HepG2 (cell line): ENCODE measurements around the gene DCST2. TPM values are rescaled to one million over a fixed set of nuclear protein-coding genes. Genes with fewer than 3 reads are reported as not detected.

Experiments
- ATF3 ChIP-seq: sonication (generic); formaldehyde crosslinking; IDR thresholded peaks from 2 replicates; pipeline ENCODE4 v1.4.0; 2020; ENCODE audit warnings: missing genetic modification reagents
- CC2D1A ChIP-seq: sonication (generic); formaldehyde crosslinking; IDR thresholded peaks from 2 replicates; pipeline ENCODE4 v1.8.1; 2023; ENCODE audit warnings: mild to moderate bottlenecking, missing genetic modification reagents
- CEBPZ ChIP-seq: IDR thresholded peaks from 2 replicates; pipeline ENCODE4 v1.6.1; 2012; ENCODE audit warnings: low read length, improper control_type of control experiment
- EHMT2 ChIP-seq: fragments of 200-600 bp; sonication (generic); IDR thresholded peaks from 2 replicates; pipeline ENCODE4 v1.7.0; 2017; ENCODE audit warnings: antibody characterized with exemption, low read depth, low read length, borderline replicate concordance
- FLYWCH1 ChIP-seq: sonication (generic); formaldehyde crosslinking; IDR thresholded peaks from 2 replicates; pipeline ENCODE4 v1.8.1; 2023; ENCODE audit warnings: mild to moderate bottlenecking, missing genetic modification reagents
- FOSL2 ChIP-seq: sonication (generic); formaldehyde crosslinking; IDR thresholded peaks from 2 replicates; pipeline ENCODE4 v1.4.0; 2020; ENCODE audit warnings: missing genetic modification reagents
- KDM5B ChIP-seq: sonication (generic); formaldehyde crosslinking; IDR thresholded peaks from 2 replicates; pipeline ENCODE4 v1.4.0; 2020; ENCODE audit warnings: missing genetic modification reagents, mild to moderate bottlenecking, borderline replicate concordance
- MED13 ChIP-seq: sonication (generic); formaldehyde crosslinking; IDR thresholded peaks from 2 replicates; pipeline ENCODE4 v1.5.0; 2020; ENCODE audit warnings: missing genetic modification reagents
- MEIS1 ChIP-seq: sonication (generic); formaldehyde crosslinking; IDR thresholded peaks from 2 replicates; pipeline ENCODE4 v1.9.0; 2021; ENCODE audit warnings: mild to moderate bottlenecking, missing genetic modification reagents, moderate library complexity, borderline replicate concordance
- PHF20 ChIP-seq: sonication (generic); formaldehyde crosslinking; IDR thresholded peaks from 2 replicates; pipeline ENCODE4 v1.5.0; 2020; ENCODE audit warnings: mild to moderate bottlenecking, missing genetic modification reagents
- PITX1 ChIP-seq: sonication (generic); formaldehyde crosslinking; IDR thresholded peaks from 2 replicates; pipeline ENCODE4 v1.5.1; 2020; ENCODE audit warnings: mild to moderate bottlenecking, missing genetic modification reagents
- SIN3B ChIP-seq: fragments of 150-350 bp; IDR thresholded peaks from 2 replicates; pipeline ENCODE4 v1.6.1; 2014; ENCODE audit warnings: low read length
- ZFP41 ChIP-seq: sonication (generic); formaldehyde crosslinking; IDR thresholded peaks from 2 replicates; pipeline ENCODE4 v1.4.0; 2020; ENCODE audit warnings: mild to moderate bottlenecking, missing genetic modification reagents, borderline replicate concordance
- ZFP62 ChIP-seq: sonication (generic); formaldehyde crosslinking; IDR thresholded peaks from 2 replicates; pipeline ENCODE4 v1.4.0; 2020; ENCODE audit warnings: missing genetic modification reagents
- ZNF234 ChIP-seq: sonication (generic); formaldehyde crosslinking; conservative IDR thresholded peaks from 2 replicates; pipeline ENCODE4 v1.5.1; 2020; ENCODE audit warnings: mild to moderate bottlenecking, missing genetic modification reagents
- ZNF276 ChIP-seq: sonication (generic); formaldehyde crosslinking; IDR thresholded peaks from 2 replicates; pipeline ENCODE4 v1.4.0; 2020; ENCODE audit warnings: mild to moderate bottlenecking, low read depth, missing genetic modification reagents
- ZNF335 ChIP-seq: sonication (generic); formaldehyde crosslinking; IDR thresholded peaks from 2 replicates; pipeline ENCODE4 v1.4.0; 2020; ENCODE audit warnings: missing genetic modification reagents
- ZNF572 ChIP-seq: sonication (generic); formaldehyde crosslinking; IDR thresholded peaks from 2 replicates; pipeline ENCODE4 v1.5.1; 2020; ENCODE audit warnings: mild to moderate bottlenecking, missing genetic modification reagents
- ZNF614 ChIP-seq: IDR thresholded peaks from 2 replicates; pipeline ENCODE4 v1.6.1; 2018; ENCODE audit warnings: missing biosample characterization, missing genetic modification reagents, inconsistent platforms, borderline replicate concordance
- ZNF619 ChIP-seq: sonication (generic); formaldehyde crosslinking; IDR thresholded peaks from 2 replicates; pipeline ENCODE4 v1.4.0; 2020; ENCODE audit warnings: mild to moderate bottlenecking, missing genetic modification reagents
- ZNF644 ChIP-seq: IDR thresholded peaks from 2 replicates; pipeline ENCODE4 v1.6.1; 2016; ENCODE audit warnings: low read depth
- ZSCAN9 ChIP-seq: IDR thresholded peaks from 2 replicates; pipeline ENCODE4 v1.6.1; 2016; ENCODE audit warnings: borderline replicate concordance
- polyA plus RNA-seq, 8 experiments: library from polyadenylated mRNA; depleted of rRNA in 3 of 8; stranded (reverse) in 7 of 8; unstranded in 1 of 8; fragments of >200 nt; fragmentation: Illumina TruSeq in 4 of 8; extraction: Trizol in 4 of 8; gene quantifications; 2 replicates each; pipeline versions ENCODE4 v1.2.1 to v1.2.3, GENCODE V29; 2011 to 2016; ENCODE audit warnings: low read depth in 4 of 8, missing spikeins in 1 of 8, mixed read lengths in 1 of 8; ENCODE audit not compliant: insufficient read depth in 1 of 8
- total RNA-seq, 5 experiments: library from RNA; depleted of rRNA; stranded (reverse); fragments of >200 nt; fragmentation: Illumina TruSeq; extraction: Trizol; gene quantifications; 2 replicates each; pipeline ENCODE4 v1.2.3, GENCODE V29; 2016; ENCODE audit warnings: low read depth in 1 of 5

The DCST2 gene
- total and polyA plus RNA-seq, 2 of the 13 experiments (the other 11 are each of a cell fraction or from before 2014, with no cell fraction given), result 0.74 TPM; not detected in 1

- TF ChIP-seq PITX1 (CRISPR knock-in tag), result no peak
- TF ChIP-seq ZNF234, result no peak
- no peak for TF ChIP-seq ZNF644 (CRISPR knock-in tag)
- 0 out of 2 replicates have a peak, but pooled peaks have one; percentile 27 for TF ChIP-seq ZNF614 (CRISPR knock-in tag)
- peak; percentile 65; the same call in 1 of the 2 replicates for TF ChIP-seq ZNF276 (CRISPR knock-in tag)
- TF ChIP-seq MED13 (CRISPR knock-in tag), result no peak
- TF ChIP-seq MEIS1 (CRISPR knock-in tag), result no peak
- TF ChIP-seq ZNF335 (CRISPR knock-in tag), result no peak
- no peak for TF ChIP-seq CEBPZ
- TF ChIP-seq FOSL2 (CRISPR knock-in tag), result no peak
- no peak for TF ChIP-seq CC2D1A (CRISPR knock-in tag)
- no peak for TF ChIP-seq FLYWCH1
- TF ChIP-seq SIN3B, result no peak
- TF ChIP-seq ZFP41 (CRISPR knock-in tag), result no peak
- no peak for TF ChIP-seq ZFP62 (CRISPR knock-in tag)
- TF ChIP-seq PHF20 (CRISPR knock-in tag), result no peak
- TF ChIP-seq ZSCAN9 (CRISPR knock-in tag), result no peak
- TF ChIP-seq ZNF619 (CRISPR knock-in tag), result no peak
- no peak for TF ChIP-seq ZNF572
- no peak for TF ChIP-seq EHMT2
- TF ChIP-seq ATF3 (CRISPR knock-in tag), result no peak
- peak; percentile 71; the same call in 1 of the 2 replicates for TF ChIP-seq KDM5B (CRISPR knock-in tag)
- TF ChIP-seq, all 625 proteins: peak for 94
These were observed 37.4 kb upstream of the DCST2 start (continued) for GRCh38 chr1:155070721-155071569.
